ENCODE measurements around the gene ARHGAP40.

ARHGAP40 gene

DNA sequence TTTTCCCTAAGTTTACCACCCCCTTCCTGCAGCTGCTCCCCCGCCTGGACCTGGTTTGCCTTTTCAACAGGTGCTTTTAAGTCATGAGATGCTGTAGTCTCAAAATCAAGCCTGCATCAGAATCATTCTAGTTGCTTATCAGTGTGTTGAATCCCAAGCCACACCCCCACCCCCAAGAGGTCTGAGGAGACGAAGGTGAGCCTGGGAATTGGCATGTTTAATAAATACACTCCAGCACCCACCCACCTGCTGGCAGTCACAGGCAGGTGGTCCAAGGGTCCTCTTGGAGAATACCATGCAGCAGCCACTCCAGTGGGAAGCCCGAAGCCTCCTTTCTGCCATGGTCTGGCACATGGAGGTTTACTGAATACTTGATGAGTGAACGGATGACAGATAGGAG, 21.7 kb upstream of the ARHGAP40 start:
- no peaks in the 10 kb centered on the region for H3K79me2 ChIP-seq (ENCODE audit: insufficient read depth, low read depth)
- no peaks in the 10 kb centered on the region for H3K36me3 ChIP-seq (ENCODE audit: insufficient read depth)
- H3K4me2 ChIP-seq = no peak overlapping the region
- H2AFZ ChIP-seq (ENCODE audit: low read depth) = no peak overlapping the region
- TF ChIP-seq, protein P1, sequence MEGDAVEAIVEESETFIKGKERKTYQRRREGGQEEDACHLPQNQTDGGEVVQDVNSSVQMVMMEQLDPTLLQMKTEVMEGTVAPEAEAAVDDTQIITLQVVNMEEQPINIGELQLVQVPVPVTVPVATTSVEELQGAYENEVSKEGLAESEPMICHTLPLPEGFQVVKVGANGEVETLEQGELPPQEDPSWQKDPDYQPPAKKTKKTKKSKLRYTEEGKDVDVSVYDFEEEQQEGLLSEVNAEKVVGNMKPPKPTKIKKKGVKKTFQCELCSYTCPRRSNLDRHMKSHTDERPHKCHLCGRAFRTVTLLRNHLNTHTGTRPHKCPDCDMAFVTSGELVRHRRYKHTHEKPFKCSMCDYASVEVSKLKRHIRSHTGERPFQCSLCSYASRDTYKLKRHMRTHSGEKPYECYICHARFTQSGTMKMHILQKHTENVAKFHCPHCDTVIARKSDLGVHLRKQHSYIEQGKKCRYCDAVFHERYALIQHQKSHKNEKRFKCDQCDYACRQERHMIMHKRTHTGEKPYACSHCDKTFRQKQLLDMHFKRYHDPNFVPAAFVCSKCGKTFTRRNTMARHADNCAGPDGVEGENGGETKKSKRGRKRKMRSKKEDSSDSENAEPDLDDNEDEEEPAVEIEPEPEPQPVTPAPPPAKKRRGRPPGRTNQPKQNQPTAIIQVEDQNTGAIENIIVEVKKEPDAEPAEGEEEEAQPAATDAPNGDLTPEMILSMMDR (conservative IDR thresholded peaks at IDR 0.05; ENCODE audit: low read depth, low read length) = no peak
- no peaks in the 10 kb centered on the region for H3K4me1 ChIP-seq (ENCODE audit: low read depth, poor library complexity, severe bottlenecking)
- no peaks in the 10 kb centered on the region for H3K27me3 ChIP-seq (ENCODE audit: insufficient read depth, low read depth)
- no peaks in the 10 kb centered on the region for H4K20me1 ChIP-seq (ENCODE audit: insufficient read depth)
- H3K9ac ChIP-seq = no peak overlapping the region
- no peak overlapping the region for H3K27ac ChIP-seq
- no peak overlapping the region for H3K4me3 ChIP-seq (IDR thresholded peaks at IDR 0.05; ENCODE audit: insufficient read depth, low read depth, low read length)

DNA sequence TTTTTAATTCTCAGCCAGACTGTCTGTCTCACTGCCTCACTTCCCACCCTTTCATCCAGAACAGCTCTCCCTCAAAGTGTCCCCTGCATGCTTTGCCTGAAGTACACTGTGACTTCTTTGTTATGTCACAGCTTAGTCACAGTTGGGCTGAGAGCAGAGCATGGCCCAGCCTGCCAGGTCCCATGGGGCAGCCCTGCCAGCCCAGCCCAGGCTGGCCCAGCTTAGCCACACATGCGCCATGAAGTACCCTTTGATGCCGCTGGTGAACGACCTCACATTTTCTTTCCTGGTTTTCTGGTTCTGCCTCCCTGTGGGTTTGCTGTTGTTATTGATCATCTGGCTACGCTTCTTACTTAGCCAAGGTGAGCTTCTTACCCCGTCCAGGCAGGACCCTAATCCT, 20.6 kb upstream of the ARHGAP40 start, which contains the start of gene ADIG:
Gene ADIG (plus strand): TSS at position 185 of the 400 bp plus-strand sequence. CDS start 54 bp downstream, at position 239.
- no peak within 1 kb of the TSS for H3K27ac ChIP-seq
- H3K9ac ChIP-seq = no peak within 1 kb of the TSS
- no peak within 1 kb of the TSS for H3K4me3 ChIP-seq (IDR thresholded peaks at IDR 0.05; ENCODE audit: insufficient read depth, low read depth, low read length)
- TF ChIP-seq, protein P1 (conservative IDR thresholded peaks at IDR 0.05; ENCODE audit: low read depth, low read length) = no peak
- no peaks in the 10 kb centered on the region for H3K36me3 ChIP-seq (ENCODE audit: insufficient read depth)
- H2AFZ ChIP-seq (ENCODE audit: low read depth) = no peak within 1 kb of the TSS
- no peaks in the 10 kb centered on the region for H4K20me1 ChIP-seq (ENCODE audit: insufficient read depth)
- H3K27me3 ChIP-seq (ENCODE audit: insufficient read depth, low read depth) = no peaks in the 10 kb centered on the region
- no peak within 1 kb of the TSS for H3K4me2 ChIP-seq
- H3K79me2 ChIP-seq (ENCODE audit: insufficient read depth, low read depth) = no peaks in the 10 kb centered on the region
- no peaks in the 10 kb centered on the region for H3K4me1 ChIP-seq (ENCODE audit: low read depth, poor library complexity, severe bottlenecking)

GRCh38 chr20:38581830-38582358, 19.7 kb upstream of the ARHGAP40 start:
- Histone ChIP-seq H3K79me2 (ENCODE audit: insufficient read depth, low read depth) (no peaks in the 10 kb centered on the region), H3K4me2 (no peak overlapping the region), H3K36me3 (ENCODE audit: insufficient read depth) (no peaks in the 10 kb centered on the region), H4K20me1 (ENCODE audit: insufficient read depth) (no peaks in the 10 kb centered on the region), H2AFZ (ENCODE audit: low read depth) (no peak overlapping the region), H3K4me1 (ENCODE audit: low read depth, poor library complexity, severe bottlenecking) (no peaks in the 10 kb centered on the region), H3K4me3 (IDR thresholded peaks at IDR 0.05; ENCODE audit: insufficient read depth, low read depth, low read length) (no peak overlapping the region), H3K9ac (no peak overlapping the region), H3K27ac (no peak overlapping the region), H3K27me3 (ENCODE audit: insufficient read depth, low read depth) (no peaks in the 10 kb centered on the region)
- TF ChIP-seq, protein P1 (conservative IDR thresholded peaks at IDR 0.05; ENCODE audit: low read depth, low read length) = no peak

DNA sequence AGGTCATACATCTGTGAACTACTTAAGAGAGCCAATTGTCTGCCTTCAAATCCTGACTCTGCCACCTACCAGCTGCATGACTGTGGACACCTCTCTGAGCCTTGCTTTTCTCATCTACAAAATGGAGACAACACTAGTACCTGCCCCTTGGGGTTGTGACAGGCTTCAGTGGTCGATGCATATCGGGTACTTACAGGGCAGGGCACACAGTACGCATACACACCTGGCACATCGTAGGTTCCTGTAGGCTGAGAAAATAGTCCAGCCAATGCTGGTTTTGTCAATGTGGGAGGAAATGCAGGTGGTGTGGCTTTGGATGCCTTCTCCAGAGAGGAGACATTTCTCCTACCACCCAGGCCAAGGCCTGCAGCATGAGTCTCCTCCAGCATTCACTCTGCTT, 18.3 kb upstream of the ARHGAP40 start:
- Histone ChIP-seq H2AFZ (ENCODE audit: low read depth) (no peak overlapping the region), H3K27ac (no peak overlapping the region), H3K27me3 (ENCODE audit: insufficient read depth, low read depth) (no peaks in the 10 kb centered on the region), H3K79me2 (ENCODE audit: insufficient read depth, low read depth) (no peaks in the 10 kb centered on the region), H3K4me1 (ENCODE audit: low read depth, poor library complexity, severe bottlenecking) (no peaks in the 10 kb centered on the region), H3K4me3 (IDR thresholded peaks at IDR 0.05; ENCODE audit: insufficient read depth, low read depth, low read length) (no peak overlapping the region), H4K20me1 (ENCODE audit: insufficient read depth) (no peaks in the 10 kb centered on the region), H3K9ac (no peak overlapping the region), H3K36me3 (ENCODE audit: insufficient read depth) (no peaks in the 10 kb centered on the region), H3K4me2 (no peak overlapping the region)
- TF ChIP-seq, protein P1 (conservative IDR thresholded peaks at IDR 0.05; ENCODE audit: low read depth, low read length) = no peak

Measured in KMS-11 (cell line).